ENCODE data around the gene ASB17.
"Not testable (repeated sequence)": the region's sequence is repeated elsewhere in the genome, so short reads cannot be mapped to it uniquely, and the experiment has no call there.

The ASB17 gene

DNA sequence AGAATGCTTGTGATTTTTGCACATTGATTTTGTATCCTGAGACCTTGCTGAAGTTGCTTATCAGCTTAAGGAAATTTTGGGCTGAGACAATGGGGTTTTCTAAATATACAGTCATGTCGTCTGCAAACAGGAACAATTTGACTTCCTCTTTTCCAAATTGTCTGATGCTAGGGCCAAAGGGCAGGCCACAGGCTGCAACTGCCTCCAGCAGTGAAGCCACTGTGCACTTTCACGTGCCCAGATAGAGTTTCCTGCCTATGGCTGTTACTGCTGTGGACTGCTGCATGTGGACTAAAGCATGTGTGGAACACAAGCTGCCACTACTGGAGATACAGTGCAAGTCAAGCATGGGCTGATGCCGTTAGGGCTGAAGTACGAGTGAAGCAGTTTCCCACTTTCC is 10.8 kb upstream of the ASB17 start:
- H3K27ac ChIP-seq (ENCODE audit: low read depth, low read length): not testable (repeated sequence)

DNA sequence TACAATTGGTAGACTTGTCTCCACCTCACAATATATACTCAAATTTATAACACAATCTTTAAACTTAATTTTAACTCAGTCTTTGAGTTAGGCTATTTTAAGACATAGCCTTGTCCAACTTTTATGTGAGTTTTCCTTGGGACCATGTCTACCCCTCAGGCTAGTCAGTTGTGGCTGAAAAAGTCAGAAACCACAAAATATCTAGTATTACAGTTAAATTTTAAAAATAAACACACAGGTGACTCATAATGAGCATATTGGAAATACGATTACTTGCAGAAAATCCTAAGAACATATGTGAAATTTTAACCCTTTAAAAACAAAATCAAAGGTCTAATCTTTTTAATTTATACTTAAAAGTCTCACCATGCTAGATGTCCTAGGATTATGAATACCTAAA is 4.8 kb upstream of the ASB17 start:
- Histone ChIP-seq H3K9me3 (ENCODE audit: control insufficient read depth, insufficient read depth, low read depth, low read length) (no peaks in the 10 kb centered on the region), H3K9ac (ENCODE audit: low read length) (no peak overlapping the region), H3K4me1 (ENCODE audit: control insufficient read depth, insufficient read depth, low read length) (no peaks in the 10 kb centered on the region), H3K36me3 (ENCODE audit: control insufficient read depth, insufficient read depth, low read length) (no peaks in the 10 kb centered on the region), H3K4me3 (ENCODE audit: low read depth, low read length) (no peak overlapping the region), H3K27ac (ENCODE audit: low read depth, low read length) (no peak overlapping the region), H3K27me3 (ENCODE audit: control insufficient read depth, insufficient read depth, low read length) (no peaks in the 10 kb centered on the region)

More for the DNA sequence above, 10.8 kb upstream of the ASB17 start:
- not testable (repeated sequence) for H3K9ac ChIP-seq (ENCODE audit: low read length); H3K4me3 ChIP-seq (ENCODE audit: low read depth, low read length); H3K4me1 ChIP-seq (ENCODE audit: control insufficient read depth, insufficient read depth, low read length); H3K27me3 ChIP-seq (ENCODE audit: control insufficient read depth, insufficient read depth, low read length); H3K36me3 ChIP-seq (ENCODE audit: control insufficient read depth, insufficient read depth, low read length); H3K9me3 ChIP-seq (ENCODE audit: control insufficient read depth, insufficient read depth, low read depth, low read length)

DNA sequence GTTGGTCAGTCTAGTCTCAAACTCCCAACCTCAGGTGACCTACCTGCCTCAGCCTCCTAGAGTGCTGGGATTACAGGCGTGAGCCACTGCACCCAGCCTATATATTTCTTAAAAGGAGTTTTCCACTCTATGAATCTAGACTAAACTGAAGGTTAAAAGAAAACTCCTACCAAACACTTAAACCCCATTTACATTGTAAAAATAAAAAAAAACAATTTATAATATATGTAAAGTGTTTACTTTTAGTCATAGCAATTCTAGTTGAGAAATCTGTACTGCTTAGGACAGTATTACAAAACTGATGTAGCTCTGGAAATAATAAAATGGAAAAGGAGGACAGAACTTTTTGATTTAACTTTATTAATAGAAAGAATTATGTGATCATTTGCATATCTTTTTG is 9.5 kb downstream of the ASB17 start:
- Histone ChIP-seq H3K9me3 (ENCODE audit: control insufficient read depth, insufficient read depth, low read depth, low read length) (no peaks in the 10 kb centered on the region), H3K27ac (ENCODE audit: low read depth, low read length) (no peak overlapping the region), H3K36me3 (ENCODE audit: control insufficient read depth, insufficient read depth, low read length) (no peaks in the 10 kb centered on the region), H3K4me1 (ENCODE audit: control insufficient read depth, insufficient read depth, low read length) (no peaks in the 10 kb centered on the region), H3K27me3 (ENCODE audit: control insufficient read depth, insufficient read depth, low read length) (no peaks in the 10 kb centered on the region), H3K4me3 (ENCODE audit: low read depth, low read length) (no peak overlapping the region), H3K9ac (ENCODE audit: low read length) (no peak overlapping the region)

DNA sequence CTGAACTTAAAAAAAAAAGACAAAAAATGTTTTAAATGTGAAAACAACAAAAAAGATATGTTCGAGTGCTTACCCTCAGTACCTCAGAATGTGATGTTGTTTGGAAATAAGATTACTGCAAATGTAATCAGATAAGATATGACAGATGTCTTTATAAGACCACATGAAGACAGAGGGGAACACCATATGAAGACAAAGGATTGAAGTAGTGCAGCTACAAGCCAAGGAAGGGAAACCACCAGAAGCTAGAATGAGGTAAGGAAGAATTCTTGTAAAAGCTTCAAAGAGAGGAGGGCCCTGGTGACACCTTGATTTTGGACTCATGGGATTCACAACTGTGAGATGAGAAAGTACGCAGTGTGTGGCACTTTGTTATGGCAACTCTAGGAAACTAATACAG is 15.4 kb downstream of the ASB17 start:
- H3K9ac ChIP-seq (ENCODE audit: low read length): no peak overlapping the region
- H3K4me1 ChIP-seq (ENCODE audit: control insufficient read depth, insufficient read depth, low read length): no peaks in the 10 kb centered on the region
- no peaks in the 10 kb centered on the region for H3K27me3 ChIP-seq (ENCODE audit: control insufficient read depth, insufficient read depth, low read length)
- no peak overlapping the region for H3K27ac ChIP-seq (ENCODE audit: low read depth, low read length)
- H3K36me3 ChIP-seq (ENCODE audit: control insufficient read depth, insufficient read depth, low read length): no peaks in the 10 kb centered on the region
- no peak overlapping the region for H3K4me3 ChIP-seq (ENCODE audit: low read depth, low read length)
- no peaks in the 10 kb centered on the region for H3K9me3 ChIP-seq (ENCODE audit: control insufficient read depth, insufficient read depth, low read depth, low read length)

DNA sequence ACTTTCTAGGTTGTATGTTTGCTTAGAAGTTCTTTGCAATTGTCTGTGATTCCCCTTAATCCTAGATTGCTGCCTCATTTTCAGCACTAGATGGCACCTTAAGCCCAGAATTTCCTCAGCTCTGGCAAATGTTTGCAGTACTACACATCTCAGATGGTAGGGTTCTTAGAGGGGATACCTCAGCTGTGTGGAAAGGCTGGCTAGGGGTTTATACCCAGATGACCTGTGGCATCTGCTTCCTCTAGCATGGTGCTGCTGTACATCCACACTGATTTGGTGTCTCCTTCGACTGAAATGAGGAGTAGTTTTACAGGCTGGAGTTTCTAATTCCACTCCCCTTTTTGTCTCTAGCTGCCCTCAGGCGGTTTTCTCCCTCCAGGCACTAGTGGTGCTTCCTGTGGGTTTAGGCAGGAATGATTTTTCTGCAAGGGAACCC is 23.5 kb downstream of the ASB17 start:
- H3K9ac ChIP-seq (ENCODE audit: low read length): no peak overlapping the region
- H3K27ac ChIP-seq (ENCODE audit: low read depth, low read length): no peak overlapping the region
- no peaks in the 10 kb centered on the region for H3K36me3 ChIP-seq (ENCODE audit: control insufficient read depth, insufficient read depth, low read length)
- peaks cover 5% of the 10 kb centered on the region; the same call in 1 of the 2 replicates for H3K4me1 ChIP-seq (ENCODE audit: control insufficient read depth, insufficient read depth, low read length)
- H3K4me3 ChIP-seq (ENCODE audit: low read depth, low read length): no peak overlapping the region
- no peaks in the 10 kb centered on the region; the same call in 1 of the 2 replicates for H3K9me3 ChIP-seq (ENCODE audit: control insufficient read depth, insufficient read depth, low read depth, low read length)
- no peaks in the 10 kb centered on the region for H3K27me3 ChIP-seq (ENCODE audit: control insufficient read depth, insufficient read depth, low read length)

DNA sequence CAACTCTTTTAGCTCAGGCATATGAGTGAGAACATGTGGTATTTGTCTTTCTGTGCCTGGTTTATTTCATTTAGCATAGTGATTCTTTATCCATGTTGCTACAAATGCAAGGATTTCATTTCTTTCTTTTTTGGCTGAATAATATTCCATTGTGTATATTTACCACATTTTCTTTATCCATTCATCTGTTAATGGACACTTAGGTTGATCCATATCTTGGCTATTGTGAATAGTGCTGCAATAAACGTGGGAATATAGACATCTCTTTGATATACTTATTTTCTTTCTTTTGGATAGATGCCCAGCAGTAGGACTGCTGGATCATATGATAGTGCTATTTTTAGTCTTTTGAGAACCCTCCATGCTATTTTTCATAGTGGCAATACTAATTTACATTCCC is 30.8 kb downstream of the ASB17 start:
- no peak overlapping the region for H3K27ac ChIP-seq (ENCODE audit: low read depth, low read length)
- H3K27me3 ChIP-seq (ENCODE audit: control insufficient read depth, insufficient read depth, low read length): no peaks in the 10 kb centered on the region
- H3K36me3 ChIP-seq (ENCODE audit: control insufficient read depth, insufficient read depth, low read length): no peaks in the 10 kb centered on the region
- no peaks in the 10 kb centered on the region for H3K9me3 ChIP-seq (ENCODE audit: control insufficient read depth, insufficient read depth, low read depth, low read length)
- H3K4me1 ChIP-seq (ENCODE audit: control insufficient read depth, insufficient read depth, low read length): no peaks in the 10 kb centered on the region
- H3K9ac ChIP-seq (ENCODE audit: low read length): no peak overlapping the region
- no peak overlapping the region for H3K4me3 ChIP-seq (ENCODE audit: low read depth, low read length)

DNA sequence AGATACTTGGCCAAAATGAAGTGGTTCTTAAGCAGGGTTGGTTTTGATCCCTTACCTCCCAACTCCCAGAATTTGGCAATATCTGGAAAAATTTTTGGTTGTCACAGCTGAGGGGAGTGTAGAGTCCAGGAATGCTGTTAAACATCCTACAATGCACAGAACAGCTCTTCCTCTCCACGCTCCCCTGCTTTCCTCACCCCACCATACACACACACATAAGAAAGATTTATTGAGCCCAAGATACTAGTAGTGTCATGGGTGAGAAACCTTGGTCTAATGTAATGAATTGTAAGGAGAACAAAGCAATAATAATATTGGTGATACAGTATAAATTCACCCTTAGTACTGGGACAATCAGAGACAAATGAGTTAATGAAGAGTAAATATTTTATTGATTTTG is 47.8 kb downstream of the ASB17 start:
- no peak overlapping the region for H3K9ac ChIP-seq (ENCODE audit: low read length)

DNA sequence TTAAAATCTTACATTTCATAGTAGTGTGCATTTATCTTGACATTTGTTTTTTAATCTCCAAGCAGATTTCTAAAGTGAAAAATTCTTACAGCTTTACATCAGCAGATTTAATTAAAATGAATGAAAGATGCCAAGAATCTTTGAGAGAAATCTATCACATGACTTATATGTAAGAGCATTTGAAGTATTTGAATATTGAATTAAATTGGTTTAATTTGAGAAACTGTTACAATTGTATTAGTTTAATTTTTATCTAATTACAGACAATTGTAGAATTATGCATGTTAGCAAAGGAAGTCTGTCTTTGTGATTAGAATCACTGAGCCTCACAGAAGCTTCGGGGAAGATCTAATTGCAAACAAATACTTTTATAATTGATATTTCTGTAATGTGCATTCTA is 52.2 kb downstream of the ASB17 start:
- H3K9ac ChIP-seq (ENCODE audit: low read length): no peak overlapping the region
- no peaks in the 10 kb centered on the region for H3K36me3 ChIP-seq (ENCODE audit: control insufficient read depth, insufficient read depth, low read length)
- H3K27ac ChIP-seq (ENCODE audit: low read depth, low read length): no peak overlapping the region
- H3K4me1 ChIP-seq (ENCODE audit: control insufficient read depth, insufficient read depth, low read length): no peaks in the 10 kb centered on the region
- H3K27me3 ChIP-seq (ENCODE audit: control insufficient read depth, insufficient read depth, low read length): no peaks in the 10 kb centered on the region
- no peak overlapping the region for H3K4me3 ChIP-seq (ENCODE audit: low read depth, low read length)
- no peaks in the 10 kb centered on the region for H3K9me3 ChIP-seq (ENCODE audit: control insufficient read depth, insufficient read depth, low read depth, low read length)

More for the DNA sequence above, 47.8 kb downstream of the ASB17 start:
- no peak overlapping the region for H3K4me3 ChIP-seq (ENCODE audit: low read depth, low read length)
- H3K4me1 ChIP-seq (ENCODE audit: control insufficient read depth, insufficient read depth, low read length): no peaks in the 10 kb centered on the region
- no peaks in the 10 kb centered on the region for H3K36me3 ChIP-seq (ENCODE audit: control insufficient read depth, insufficient read depth, low read length)
- H3K9me3 ChIP-seq (ENCODE audit: control insufficient read depth, insufficient read depth, low read depth, low read length): no peaks in the 10 kb centered on the region
- H3K27ac ChIP-seq (ENCODE audit: low read depth, low read length): no peak overlapping the region
- no peaks in the 10 kb centered on the region for H3K27me3 ChIP-seq (ENCODE audit: control insufficient read depth, insufficient read depth, low read length)

DNA sequence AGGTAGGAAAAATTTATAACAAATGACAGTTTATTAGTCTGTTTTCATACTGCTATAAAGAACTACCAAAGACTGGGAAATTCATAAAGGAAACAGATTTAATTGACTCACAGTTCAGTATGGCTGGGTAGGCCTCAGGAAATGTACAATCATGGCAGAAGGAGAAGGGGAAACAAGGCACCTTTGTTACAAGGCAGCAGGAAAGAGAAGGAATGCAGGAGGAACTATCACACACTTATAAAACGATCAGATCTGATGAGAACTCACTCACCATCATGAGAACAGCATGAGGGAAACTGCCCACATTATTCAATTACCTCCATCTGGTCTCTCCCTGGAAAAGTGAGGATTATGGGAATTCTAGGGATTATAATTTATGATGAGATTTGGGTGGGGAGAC is 61.3 kb downstream of the ASB17 start:
- Histone ChIP-seq H3K36me3 (ENCODE audit: control insufficient read depth, insufficient read depth, low read length) (no peaks in the 10 kb centered on the region), H3K9me3 (ENCODE audit: control insufficient read depth, insufficient read depth, low read depth, low read length) (peaks cover 18% of the 10 kb centered on the region)

More for the DNA sequence above, 61.3 kb downstream of the ASB17 start:
- H3K9ac ChIP-seq (ENCODE audit: low read length): no peak overlapping the region
- H3K27ac ChIP-seq (ENCODE audit: low read depth, low read length): no peak overlapping the region
- no peaks in the 10 kb centered on the region for H3K4me1 ChIP-seq (ENCODE audit: control insufficient read depth, insufficient read depth, low read length)
- no peaks in the 10 kb centered on the region for H3K27me3 ChIP-seq (ENCODE audit: control insufficient read depth, insufficient read depth, low read length)
- H3K4me3 ChIP-seq (ENCODE audit: low read depth, low read length): no peak overlapping the region

Measured in HUES6 (cell line).